Amniotic stem cell (primary cell): ENCODE measurements around the gene DYNLT1.
"Not testable (repeated sequence)": the region's sequence is repeated elsewhere in the genome, so short reads cannot be mapped to it uniquely, and the experiment has no call there.

Experiments used
- DNase-seq: peaks from one replicate; lab custom pipeline; 2025; lab: John Stamatoyannopoulos, UW

Gene DYNLT1

GRCh38 chr6:158639056-158639455 lies 5.5 kb downstream of the DYNLT1 start:
- DNase-seq = no peak

DNA sequence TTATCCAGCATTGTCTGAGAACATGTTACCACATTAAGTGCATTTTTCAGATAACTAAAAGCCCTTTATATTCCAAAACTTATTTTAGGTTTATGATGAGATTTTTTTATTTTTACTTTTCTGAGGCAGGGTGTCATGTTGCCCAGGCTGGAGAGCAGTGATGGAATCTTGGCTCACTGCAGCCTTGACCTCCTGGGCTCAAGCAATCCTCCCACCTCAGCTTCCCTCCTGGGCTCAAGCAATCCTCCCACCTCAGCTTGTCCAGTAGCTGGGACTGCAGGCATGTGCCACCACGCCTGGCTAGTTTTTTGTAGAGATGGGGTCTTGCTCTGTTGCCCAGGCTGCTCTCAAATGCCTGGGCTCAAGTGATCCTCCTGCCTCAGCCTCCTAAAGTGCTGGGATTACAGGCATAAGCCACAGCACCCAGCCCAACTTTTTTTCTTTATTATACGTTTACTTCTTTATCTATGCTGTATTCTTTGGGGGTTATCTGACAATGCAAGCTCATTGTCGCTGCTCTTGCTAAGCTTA lies 6.2 kb downstream of the DYNLT1 start:
- no peak for DNase-seq

DNA sequence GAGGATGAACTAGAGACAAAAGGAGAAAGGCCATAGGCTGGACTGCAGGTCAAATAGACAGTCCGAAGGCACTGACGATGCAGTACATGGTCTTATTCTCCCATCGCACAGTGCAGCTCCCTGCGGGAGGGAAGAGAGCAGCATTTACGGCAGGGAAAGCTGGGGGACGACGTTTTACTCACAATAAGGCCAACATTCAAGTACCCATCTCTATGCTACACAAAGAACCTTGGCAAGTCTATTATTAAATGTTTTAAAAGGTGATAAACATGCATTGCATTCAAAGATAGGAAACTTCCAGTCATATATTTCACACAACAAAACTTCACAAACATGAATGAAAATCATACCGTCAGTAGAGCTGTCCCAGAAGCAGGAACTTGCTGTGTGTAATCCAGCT lies 7.8 kb downstream of the DYNLT1 start:
- DNase-seq = no peak

DNA sequence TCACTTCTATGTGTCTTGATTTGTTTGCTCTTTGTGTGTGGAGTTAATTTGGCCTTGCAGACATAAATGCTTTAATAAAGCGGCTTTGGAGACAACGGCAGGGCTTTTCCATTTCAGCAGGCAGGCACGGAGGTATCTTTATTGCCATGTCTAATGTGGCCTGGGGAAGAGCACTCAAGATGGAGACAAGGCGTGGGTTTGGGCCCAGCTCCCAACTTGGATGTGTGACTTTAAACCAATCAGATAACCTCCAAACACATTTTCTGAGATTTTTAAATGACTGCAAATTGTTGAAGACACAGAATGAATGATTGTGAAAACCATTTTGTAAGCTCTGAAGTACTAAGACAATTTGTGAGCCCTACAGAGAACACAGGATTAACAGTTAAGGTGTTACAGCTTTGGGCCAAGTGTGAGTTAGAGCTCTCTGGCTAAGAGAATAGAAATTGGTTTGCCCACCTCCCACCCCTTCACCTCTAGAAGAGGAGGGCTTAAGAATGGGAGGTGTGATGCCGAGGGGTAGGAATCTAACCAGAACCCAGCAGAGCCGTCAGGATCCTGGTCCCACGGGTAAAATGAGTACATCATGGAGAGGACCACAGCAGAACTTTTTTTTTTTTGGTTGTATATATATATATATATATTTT lies 9.0 kb downstream of the DYNLT1 start:
- DNase-seq = no peak

GRCh38 chr6:158634695-158635426 lies 9.7 kb downstream of the DYNLT1 start:
- no peak for DNase-seq

DNA sequence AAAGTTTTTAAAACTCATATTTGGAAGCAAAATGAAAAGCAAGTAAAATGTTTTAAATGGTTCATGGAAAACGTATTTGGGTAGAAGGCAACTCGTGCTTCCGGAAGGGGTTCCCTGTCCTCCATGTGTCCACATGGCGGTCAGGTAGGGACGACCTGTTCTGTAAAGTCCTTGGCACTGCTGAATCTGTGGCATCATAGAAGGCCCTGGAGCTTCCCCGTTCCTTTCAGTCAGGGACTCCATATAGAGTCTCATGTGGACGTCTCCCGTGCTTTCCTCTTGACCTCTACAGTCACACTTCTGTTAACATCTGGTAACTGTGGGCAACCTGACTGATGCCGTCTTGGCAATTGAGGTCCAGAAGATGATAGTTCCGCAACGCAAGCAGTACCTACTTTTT lies 11.4 kb downstream of the DYNLT1 start:
- DNase-seq = no peak

GRCh38 chr6:158632538-158633119 lies 11.9 kb downstream of the DYNLT1 start:
- DNase-seq = not testable (repeated sequence)

DNA sequence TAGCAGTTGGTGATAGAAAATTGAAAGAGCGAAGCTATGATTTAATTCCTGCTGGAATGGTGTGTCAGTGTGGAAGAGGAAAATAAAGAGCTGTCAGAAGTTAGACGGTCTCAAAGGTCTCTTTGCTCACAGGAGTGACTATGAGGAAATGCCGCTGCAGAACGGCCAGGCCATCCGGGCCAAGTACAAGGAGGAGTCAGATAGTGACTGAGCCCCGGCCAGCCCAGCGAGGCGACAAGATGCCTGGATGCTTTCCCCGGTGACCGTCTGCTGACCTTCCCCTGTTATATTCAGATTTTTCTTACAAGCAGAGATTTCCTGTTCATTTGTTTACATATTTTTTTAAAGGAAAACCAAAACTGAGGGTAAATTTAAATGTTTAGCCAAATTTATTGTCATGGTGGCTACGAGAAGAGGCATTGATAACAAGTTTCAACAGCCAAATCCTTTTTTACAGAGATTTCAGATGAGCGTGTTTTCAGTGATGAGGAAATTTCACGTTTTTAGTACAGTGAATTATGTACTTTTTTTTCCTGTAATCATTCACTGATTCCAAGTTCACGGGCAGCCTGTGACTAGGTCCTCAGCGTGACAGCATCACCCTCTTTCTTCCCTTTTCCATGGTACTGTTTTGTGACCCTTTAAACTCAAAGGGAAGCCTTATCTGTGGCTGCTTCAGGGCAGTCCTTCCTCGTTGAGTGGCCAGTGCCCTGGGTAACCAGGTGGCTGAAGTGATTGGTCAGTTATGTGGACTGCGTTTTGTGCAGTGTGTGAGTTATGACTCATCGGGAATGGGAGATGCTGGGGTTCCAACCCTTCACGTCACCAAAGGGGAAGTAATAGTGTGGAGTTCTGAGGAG lies 12.6 kb downstream of the DYNLT1 start:
- DNase-seq = no peak

GRCh38 chr6:158630938-158631616 lies 13.5 kb downstream of the DYNLT1 start:
- DNase-seq = no peak

- DNase-seq = no peak
Observed at GRCh38 chr6:158629367-158630221, 14.9 kb downstream of the DYNLT1 start.

DNA sequence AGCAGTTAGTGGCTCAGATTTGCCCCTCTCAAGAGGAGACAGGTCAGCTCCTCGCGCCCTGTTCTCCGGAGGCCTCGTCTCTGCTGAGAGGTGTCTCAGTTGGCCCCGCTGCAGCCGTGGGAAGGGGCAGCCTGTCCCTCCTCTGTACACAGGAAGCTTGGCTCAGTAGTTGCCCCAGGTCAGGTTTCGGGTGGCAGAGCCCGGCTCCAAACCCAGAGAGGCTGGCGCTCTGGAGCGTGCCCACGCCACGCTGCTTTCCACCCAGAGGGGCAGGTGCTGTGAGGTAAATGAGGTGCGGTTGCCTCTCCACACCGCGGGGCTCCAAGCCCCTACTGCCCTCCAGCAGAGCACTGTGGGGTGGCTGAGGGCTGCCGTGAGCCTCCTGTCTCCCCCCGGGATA lies 16.0 kb downstream of the DYNLT1 start:
- DNase-seq = no peak

GRCh38 chr6:158627940-158628211 lies 16.7 kb downstream of the DYNLT1 start:
- DNase-seq = no peak

- no peak for DNase-seq
Observed at GRCh38 chr6:158627168-158627939, 17.2 kb downstream of the DYNLT1 start.

GRCh38 chr6:158626360-158627167 lies 18.0 kb downstream of the DYNLT1 start:
- DNase-seq = no peak

DNA sequence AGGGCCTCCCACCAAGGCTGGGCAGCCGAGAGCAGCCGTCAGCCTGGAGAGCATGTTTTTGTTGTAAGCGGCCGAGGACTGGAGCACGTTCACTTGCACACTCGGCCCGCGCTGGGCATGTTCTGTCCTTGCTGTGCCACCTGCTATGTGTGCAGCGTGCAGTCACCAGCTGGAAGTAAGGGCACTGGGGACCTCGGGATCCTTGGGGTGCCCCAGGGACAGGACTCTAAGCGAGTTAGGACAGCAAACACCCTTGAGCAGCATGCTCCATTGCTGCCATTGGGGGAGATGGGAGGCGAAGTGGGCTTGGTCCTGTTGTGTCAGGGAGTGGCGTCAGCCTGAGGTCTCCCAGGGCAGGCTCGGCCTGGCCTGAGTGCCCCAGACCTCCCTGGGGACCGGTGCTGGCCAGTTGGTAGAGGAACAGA lies 18.6 kb downstream of the DYNLT1 start:
- no peak for DNase-seq

DNA sequence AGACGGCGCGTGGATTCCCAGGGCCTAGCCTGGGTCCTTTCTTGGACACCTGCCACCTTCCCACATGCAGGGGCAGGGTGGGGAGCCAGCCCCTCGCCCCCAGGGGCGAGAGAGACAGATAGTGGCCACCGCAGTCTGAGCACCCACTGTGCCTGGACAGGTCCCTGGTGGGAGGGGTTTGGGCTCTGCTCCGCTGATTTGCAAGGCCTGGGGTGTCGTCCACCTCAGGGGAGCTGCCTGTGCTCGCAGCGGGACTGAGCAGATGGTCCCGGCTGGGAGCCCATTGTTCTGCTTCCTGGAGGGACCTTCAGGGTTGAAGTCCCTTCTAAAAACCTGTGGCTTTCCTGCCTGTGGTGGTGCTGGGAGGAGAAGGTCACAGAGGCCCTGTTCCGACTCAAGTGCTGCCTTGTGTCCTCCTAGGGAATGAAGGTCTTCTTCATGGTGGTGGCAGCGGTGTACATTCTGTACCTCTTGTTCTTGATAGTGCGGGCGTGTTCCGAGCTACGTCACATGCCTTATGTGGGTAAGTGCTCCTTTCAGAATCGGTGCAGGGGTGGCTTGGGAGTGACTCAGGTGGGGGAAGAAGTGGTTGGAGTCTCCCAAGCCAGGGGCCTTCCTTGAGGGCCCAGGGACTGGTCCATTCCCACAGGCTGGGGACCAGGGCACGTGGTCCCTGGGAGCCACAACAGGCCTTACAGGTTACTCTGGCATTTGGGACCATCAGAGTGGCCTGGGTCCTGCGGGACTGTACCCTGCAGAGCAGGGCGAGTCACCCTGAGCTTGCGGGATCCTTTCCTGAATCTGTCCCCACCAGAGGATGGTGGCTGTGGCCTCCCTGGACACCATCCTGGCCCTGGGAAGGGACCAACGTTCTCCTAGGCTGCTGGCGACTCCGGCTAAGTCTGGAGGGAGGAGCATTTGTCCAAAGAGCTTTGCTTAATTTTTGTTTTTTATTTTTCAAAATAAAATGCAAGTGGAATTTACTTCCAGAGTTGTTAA lies 19.6 kb downstream of the DYNLT1 start:
- DNase-seq = no peak

- no peak for DNase-seq
Observed at GRCh38 chr6:158622545-158623190, 21.9 kb downstream of the DYNLT1 start.
